ENCODE results near the gene NLRC4.

NLRC4 gene

GRCh38 chr2:32272279-32272678 lies 7.6 kb upstream of the NLRC4 start:
- no peak overlapping the region for H3K4me3 ChIP-seq (ENCODE audit: low read length)
- no peak for TF ChIP-seq ZNF274 (IDR thresholded peaks at IDR 0.05; ENCODE audit: low read depth, low read length)

GRCh38 chr2:32271063-32271462 lies 6.4 kb upstream of the NLRC4 start:
- H3K4me3 ChIP-seq (ENCODE audit: low read length): no peak overlapping the region
- no peak for TF ChIP-seq ZNF274 (IDR thresholded peaks at IDR 0.05; ENCODE audit: low read depth, low read length)

- TF ChIP-seq ZNF274 (IDR thresholded peaks at IDR 0.05; ENCODE audit: low read depth, low read length): no peak
- H3K4me3 ChIP-seq (ENCODE audit: low read length): no peak overlapping the region
Measured at GRCh38 chr2:32262105-32262504, 2.6 kb downstream of the NLRC4 start.

GRCh38 chr2:32260376-32260775 lies 4.3 kb downstream of the NLRC4 start:
- no peak for TF ChIP-seq ZNF274 (IDR thresholded peaks at IDR 0.05; ENCODE audit: low read depth, low read length)
- H3K4me3 ChIP-seq (ENCODE audit: low read length): no peak overlapping the region

GRCh38 chr2:32258242-32258641 lies 6.4 kb downstream of the NLRC4 start:
- no peak overlapping the region for H3K4me3 ChIP-seq (ENCODE audit: low read length)
- no peak for TF ChIP-seq ZNF274 (IDR thresholded peaks at IDR 0.05; ENCODE audit: low read depth, low read length)

GRCh38 chr2:32250290-32250689 lies 14.4 kb downstream of the NLRC4 start:
- H3K4me3 ChIP-seq (ENCODE audit: low read length): no peak overlapping the region
- no peak for TF ChIP-seq ZNF274 (IDR thresholded peaks at IDR 0.05; ENCODE audit: low read depth, low read length)

GRCh38 chr2:32249731-32250236 lies 14.9 kb downstream of the NLRC4 start:
- no peak for TF ChIP-seq ZNF274 (IDR thresholded peaks at IDR 0.05; ENCODE audit: low read depth, low read length)
- no peak overlapping the region for H3K4me3 ChIP-seq (ENCODE audit: low read length)

- TF ChIP-seq ZNF274 (IDR thresholded peaks at IDR 0.05; ENCODE audit: low read depth, low read length): no peak
Measured at GRCh38 chr2:32248299-32248698, 16.4 kb downstream of the NLRC4 start.

GRCh38 chr2:32246911-32247310 lies 17.8 kb downstream of the NLRC4 start:
- H3K4me3 ChIP-seq (ENCODE audit: low read length): no peak overlapping the region
- no peak for TF ChIP-seq ZNF274 (IDR thresholded peaks at IDR 0.05; ENCODE audit: low read depth, low read length)

More at GRCh38 chr2:32248299-32248698, 16.4 kb downstream of the NLRC4 start:
- no peak overlapping the region for H3K4me3 ChIP-seq (ENCODE audit: low read length)

GRCh38 chr2:32242331-32242730 lies 22.4 kb downstream of the NLRC4 start:
- TF ChIP-seq ZNF274 (IDR thresholded peaks at IDR 0.05; ENCODE audit: low read depth, low read length): no peak
- no peak overlapping the region for H3K4me3 ChIP-seq (ENCODE audit: low read length)

- no peak for TF ChIP-seq ZNF274 (IDR thresholded peaks at IDR 0.05; ENCODE audit: low read depth, low read length)
- no peak overlapping the region for H3K4me3 ChIP-seq (ENCODE audit: low read length)
Measured at GRCh38 chr2:32237996-32238395, 26.7 kb downstream of the NLRC4 start.

GRCh38 chr2:32237488-32237887 lies 27.2 kb downstream of the NLRC4 start:
- no peak overlapping the region for H3K4me3 ChIP-seq (ENCODE audit: low read length)
- TF ChIP-seq ZNF274 (IDR thresholded peaks at IDR 0.05; ENCODE audit: low read depth, low read length): no peak

GRCh38 chr2:32235315-32235714 lies 29.4 kb downstream of the NLRC4 start:
- H3K4me3 ChIP-seq (ENCODE audit: low read length): no peak overlapping the region

GRCh38 chr2:32231959-32232358 lies 32.7 kb downstream of the NLRC4 start:
- H3K4me3 ChIP-seq (ENCODE audit: low read length): no peak overlapping the region
- TF ChIP-seq ZNF274 (IDR thresholded peaks at IDR 0.05; ENCODE audit: low read depth, low read length): no peak

More at GRCh38 chr2:32235315-32235714, 29.4 kb downstream of the NLRC4 start:
- TF ChIP-seq ZNF274 (IDR thresholded peaks at IDR 0.05; ENCODE audit: low read depth, low read length): no peak

GRCh38 chr2:32229635-32230034 lies 35.1 kb downstream of the NLRC4 start:
- H3K4me3 ChIP-seq (ENCODE audit: low read length): no peak overlapping the region
- no peak for TF ChIP-seq ZNF274 (IDR thresholded peaks at IDR 0.05; ENCODE audit: low read depth, low read length)

GRCh38 chr2:32228181-32228580 lies 36.5 kb downstream of the NLRC4 start:
- H3K4me3 ChIP-seq (ENCODE audit: low read length): no peak overlapping the region
- no peak for TF ChIP-seq ZNF274 (IDR thresholded peaks at IDR 0.05; ENCODE audit: low read depth, low read length)
